ENCODE data around the gene PRXL2A. TPM values are rescaled to one million over a fixed set of nuclear protein-coding genes. Genes with fewer than 3 reads are reported as not detected.

The PRXL2A gene
- total RNA-seq, 2 experiments from 2014 or later: 3.9 to 4.6 TPM

DNA sequence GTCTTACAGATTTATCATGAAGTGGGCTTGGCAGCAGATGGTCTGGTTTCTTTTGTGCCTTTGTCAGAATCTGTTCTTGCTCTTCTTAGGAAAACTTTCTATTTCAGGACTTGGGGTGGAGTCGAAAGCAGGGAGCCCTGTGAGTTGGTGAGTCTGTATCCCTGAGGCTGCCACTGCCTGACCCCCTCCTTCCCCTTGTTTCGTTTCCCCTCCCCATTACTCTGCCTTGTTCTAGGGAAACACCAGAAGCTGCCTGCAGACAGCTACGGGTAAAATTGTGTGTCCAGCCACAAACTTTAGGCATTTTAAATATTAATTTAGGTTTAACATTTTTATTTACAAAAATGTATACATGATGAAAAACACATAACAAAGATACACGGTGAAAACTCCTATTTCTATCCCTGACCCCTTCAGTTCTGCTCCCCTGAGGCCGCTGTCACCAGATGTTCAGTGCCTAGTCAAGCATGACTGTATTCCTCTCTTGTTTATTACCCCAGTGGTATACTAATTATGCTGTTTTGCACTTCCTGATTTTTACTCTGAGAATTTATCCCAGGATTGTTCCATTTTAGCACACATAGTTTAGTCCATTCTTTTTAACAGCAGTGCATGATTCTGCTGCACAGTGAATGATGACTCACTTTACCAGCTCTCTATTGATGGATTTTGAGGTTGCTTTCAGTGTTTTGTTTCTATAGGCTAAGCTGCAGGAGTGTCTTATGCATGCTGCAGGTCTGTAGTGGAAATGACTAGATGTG lies 54.8 kb downstream of the PRXL2A start:
- Histone ChIP-seq H3K4me1 (ENCODE audit: insufficient read depth, low read length) (peaks cover 100% of the 10 kb centered on the region), H3K27me3 (ENCODE audit: control insufficient read depth in 1 of 2, insufficient read depth in 2 of 2, low read length in 2 of 2) (no peaks in the 10 kb centered on the region), H3K27ac (ENCODE audit: low read depth in 1 of 2, low read length in 2 of 2) (peak overlapping the region; percentile 85 to 91), H3K4me3 (ENCODE audit: low read length) (peak overlapping the region; percentile 49), H3K36me3 (ENCODE audit: insufficient read depth, low read length) (peaks cover 11% of the 10 kb centered on the region), H3K9me3 (ENCODE audit: control insufficient read depth in 1 of 2, insufficient read depth in 1 of 2, low read length in 2 of 2) (no peaks in the 10 kb centered on the region)
- DNase-seq: peak in 2 of 14 experiments; percentile 38 to 44
- intact Hi-C loops (cut with DNase I, micrococcal nuclease): loop anchor here in 1 of 2 experiments (10.0 kb wide), 1 partner anchor 258 kb away; the partner anchor contains the start of gene ANXA11
- Mint-ChIP-seq H3K27ac (peak overlapping the region; percentile 92), H3K36me3 (ENCODE audit: low read depth) (peaks cover 53% of the 10 kb centered on the region), H3K4me1 (ENCODE audit: low read depth) (peaks cover 97% of the 10 kb centered on the region), H3K9me3 (no peaks in the 10 kb centered on the region), H3K4me3 (peak overlapping the region; percentile 85), H3K27me3 (no peaks in the 10 kb centered on the region)
- ChIA-PET CTCF (interaction anchor here (0.6 to 19.9 kb wide), 9 partner anchors 8 to 85 kb away, joined by 3 to 250 read pairs (median 4); no protein-coding TSS in a partner anchor), POLR2A (interaction anchor here (0.7 to 22.9 kb wide), 8 partner anchors 8 to 74 kb away, joined by 3 to 420 read pairs (median 10); partner anchors contain the start of gene TSPAN14)
- TF ChIP-seq, protein P1, sequence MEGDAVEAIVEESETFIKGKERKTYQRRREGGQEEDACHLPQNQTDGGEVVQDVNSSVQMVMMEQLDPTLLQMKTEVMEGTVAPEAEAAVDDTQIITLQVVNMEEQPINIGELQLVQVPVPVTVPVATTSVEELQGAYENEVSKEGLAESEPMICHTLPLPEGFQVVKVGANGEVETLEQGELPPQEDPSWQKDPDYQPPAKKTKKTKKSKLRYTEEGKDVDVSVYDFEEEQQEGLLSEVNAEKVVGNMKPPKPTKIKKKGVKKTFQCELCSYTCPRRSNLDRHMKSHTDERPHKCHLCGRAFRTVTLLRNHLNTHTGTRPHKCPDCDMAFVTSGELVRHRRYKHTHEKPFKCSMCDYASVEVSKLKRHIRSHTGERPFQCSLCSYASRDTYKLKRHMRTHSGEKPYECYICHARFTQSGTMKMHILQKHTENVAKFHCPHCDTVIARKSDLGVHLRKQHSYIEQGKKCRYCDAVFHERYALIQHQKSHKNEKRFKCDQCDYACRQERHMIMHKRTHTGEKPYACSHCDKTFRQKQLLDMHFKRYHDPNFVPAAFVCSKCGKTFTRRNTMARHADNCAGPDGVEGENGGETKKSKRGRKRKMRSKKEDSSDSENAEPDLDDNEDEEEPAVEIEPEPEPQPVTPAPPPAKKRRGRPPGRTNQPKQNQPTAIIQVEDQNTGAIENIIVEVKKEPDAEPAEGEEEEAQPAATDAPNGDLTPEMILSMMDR (IDR thresholded peaks at IDR 0.05): no peak
- peak; percentile 19 for ATAC-seq (ENCODE audit: poor library complexity)

DNA sequence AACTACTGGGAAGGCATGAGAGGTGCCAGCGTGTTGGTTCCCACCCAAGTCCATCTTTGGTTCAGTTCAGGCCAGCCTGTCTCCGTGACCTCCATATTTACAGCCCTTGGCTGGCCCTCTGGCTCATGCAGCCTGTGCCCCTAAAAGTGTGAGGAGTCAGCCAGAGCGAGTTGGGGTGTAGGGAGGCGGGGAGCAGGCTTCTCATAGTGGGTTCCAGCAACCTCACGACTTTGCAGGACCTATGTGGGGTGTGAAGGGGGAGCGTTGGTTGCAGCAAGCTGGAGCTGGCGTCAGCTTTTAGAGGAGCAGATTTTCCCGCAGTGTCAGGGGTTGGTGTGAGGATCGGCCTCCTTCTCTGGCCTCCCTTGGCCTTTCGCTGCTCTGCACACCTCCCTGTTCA lies 55.5 kb downstream of the PRXL2A start:
- Histone ChIP-seq H3K27me3 (ENCODE audit: control insufficient read depth in 1 of 2, insufficient read depth in 2 of 2, low read length in 2 of 2) (no peaks in the 10 kb centered on the region), H3K9me3 (ENCODE audit: control insufficient read depth in 1 of 2, insufficient read depth in 1 of 2, low read length in 2 of 2) (no peaks in the 10 kb centered on the region), H3K27ac (ENCODE audit: low read depth in 1 of 2, low read length in 2 of 2) (peak overlapping the region; percentile 85 to 91), H3K4me1 (ENCODE audit: insufficient read depth, low read length) (peaks cover 100% of the 10 kb centered on the region), H3K4me3 (ENCODE audit: low read length) (peak overlapping the region; percentile 49), H3K36me3 (ENCODE audit: insufficient read depth, low read length) (peaks cover 11% of the 10 kb centered on the region)
- no peak for DNase-seq
- peaks cover 97% of the 10 kb centered on the region for H3K4me1 Mint-ChIP-seq (ENCODE audit: low read depth)
- peak overlapping the region; percentile 92 for H3K27ac Mint-ChIP-seq
- POLR2A ChIA-PET: interaction anchor here (3.3 to 22.9 kb wide), 5 partner anchors 8 to 38 kb away, joined by 14 to 420 read pairs (median 176); partner anchors contain the start of gene TSPAN14
- no peaks in the 10 kb centered on the region for H3K9me3 Mint-ChIP-seq
- H3K4me3 Mint-ChIP-seq: peak overlapping the region; percentile 85
- H3K27me3 Mint-ChIP-seq: no peaks in the 10 kb centered on the region
- CTCF ChIA-PET: interaction anchor here (1.2 to 19.9 kb wide), 5 partner anchors 20 to 81 kb away, joined by 4 to 250 read pairs (median 4); no protein-coding TSS in a partner anchor
- peaks cover 54% of the 10 kb centered on the region for H3K36me3 Mint-ChIP-seq (ENCODE audit: low read depth)
- TF ChIP-seq, protein P1 (IDR thresholded peaks at IDR 0.05): no peak
- ATAC-seq (ENCODE audit: poor library complexity): no peak
- intact Hi-C loops (cut with DNase I, micrococcal nuclease): loop anchor here in 1 of 2 experiments (10.0 kb wide), 1 partner anchor 259 kb away; the partner anchor contains the start of gene ANXA11

DNA sequence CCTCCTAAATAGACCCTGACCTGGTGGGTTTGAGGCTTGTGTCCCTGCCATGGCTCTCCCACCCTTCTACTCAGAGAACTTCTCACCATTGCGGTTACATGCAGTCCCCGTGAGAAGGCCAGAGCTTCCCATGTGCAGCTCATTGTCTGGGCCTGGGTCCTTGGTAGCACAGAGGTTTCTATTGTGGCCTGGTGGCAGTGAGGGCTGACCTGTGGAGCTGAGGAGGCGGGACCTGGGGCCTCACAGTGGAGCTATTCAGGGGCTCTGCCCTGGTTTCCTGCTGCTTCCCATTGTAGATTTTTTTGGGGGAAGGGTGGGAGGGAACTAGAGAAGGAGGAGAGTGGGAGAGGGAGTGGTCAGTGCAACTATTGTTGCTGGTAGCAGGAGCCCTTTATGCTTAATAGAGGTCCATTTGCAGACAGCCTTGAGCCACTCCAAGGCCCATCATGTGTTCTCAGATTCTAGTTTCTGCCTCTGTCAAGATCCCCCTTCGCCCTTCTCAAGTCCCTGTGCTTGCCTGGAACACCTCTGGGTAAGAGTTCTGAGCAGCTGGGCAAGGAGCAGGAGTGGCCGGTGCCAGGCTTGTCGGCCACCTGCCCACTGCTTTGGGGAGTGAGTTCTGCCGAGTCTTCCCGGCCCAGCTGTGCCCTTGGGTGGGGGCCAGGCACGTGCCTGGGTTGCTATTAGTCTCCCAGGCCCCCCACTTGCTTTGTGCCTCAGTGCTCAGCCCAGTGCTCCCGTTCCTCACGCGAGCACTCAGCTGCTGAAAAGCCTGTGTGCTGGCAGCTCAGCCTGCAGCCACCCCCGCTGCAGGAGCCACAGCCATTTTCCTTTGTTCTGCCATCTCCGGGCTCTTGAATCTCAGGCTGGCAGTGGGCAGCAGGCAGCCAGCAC lies 56.5 kb downstream of the PRXL2A start:
- intact Hi-C loops (cut with DNase I, micrococcal nuclease): loop anchor here in 1 of 2 experiments (10.0 kb wide), 1 partner anchor 260 kb away; the partner anchor contains the start of gene ANXA11
- H3K4me3 Mint-ChIP-seq: peak overlapping the region; percentile 85

More for the DNA sequence above, 56.5 kb downstream of the PRXL2A start:
- Histone ChIP-seq H3K36me3 (ENCODE audit: insufficient read depth, low read length) (peaks cover 17% of the 10 kb centered on the region), H3K4me1 (ENCODE audit: insufficient read depth, low read length) (peaks cover 100% of the 10 kb centered on the region), H3K9me3 (ENCODE audit: control insufficient read depth in 1 of 2, insufficient read depth in 1 of 2, low read length in 2 of 2) (no peaks in the 10 kb centered on the region), H3K27ac (ENCODE audit: low read depth in 1 of 2, low read length in 2 of 2) (peak overlapping the region; percentile 85 to 91), H3K27me3 (ENCODE audit: control insufficient read depth in 1 of 2, insufficient read depth in 2 of 2, low read length in 2 of 2) (no peaks in the 10 kb centered on the region), H3K4me3 (ENCODE audit: low read length) (peak overlapping the region; percentile 49)
- CTCF ChIA-PET: interaction anchor here (1.0 to 19.9 kb wide), 3 partner anchors 20 to 82 kb away, joined by 3 to 250 read pairs (median 4); no protein-coding TSS in a partner anchor
- H3K27ac Mint-ChIP-seq: peak overlapping the region; percentile 92
- TF ChIP-seq, protein P1 (IDR thresholded peaks at IDR 0.05): no peak
- DNase-seq: peak in 6 of 14 experiments; percentile 21 to 58 (median 47)
- no peaks in the 10 kb centered on the region for H3K27me3 Mint-ChIP-seq
- H3K9me3 Mint-ChIP-seq: no peaks in the 10 kb centered on the region
- POLR2A ChIA-PET: interaction anchor here (1.4 to 22.9 kb wide), 10 partner anchors 8 to 87 kb away, joined by 5 to 420 read pairs (median 16); partner anchors contain the start of gene TSPAN14
- peaks cover 97% of the 10 kb centered on the region for H3K4me1 Mint-ChIP-seq (ENCODE audit: low read depth)
- ATAC-seq (ENCODE audit: poor library complexity): no peak
- peaks cover 55% of the 10 kb centered on the region for H3K36me3 Mint-ChIP-seq (ENCODE audit: low read depth)

Data from CD4-positive, alpha-beta T cell (primary cell).